Astrocyte of the cerebellum (primary cell): ENCODE measurements around the gene TGFBR3.
A peak's percentile ranks its signal among the peaks of the same experiment; 100 is the strongest.
"Not testable (repeated sequence)": the region's sequence is repeated elsewhere in the genome, so short reads cannot be mapped to it uniquely, and the experiment has no call there.

Experiments used
- DNase-seq: peaks from one replicate; pipeline ENCODE4 v3.0.0-alpha.2; 2011; ENCODE audit warnings: low read depth
- H3K4me3 ChIP-seq: 2 replicates; pipeline ENCODE4 v1.5.1; 2011; ENCODE audit warnings: mild to moderate bottlenecking, low read depth, low read length, moderate library complexity
- CTCF ChIP-seq: IDR thresholded peaks from 2 replicates; pipeline ENCODE4 v1.5.1; 2012; ENCODE audit warnings: low read length, low read depth, moderate library complexity, mild to moderate bottlenecking; ENCODE audit errors: missing control alignments
- in situ Hi-C: cut with HindIII; loops from 2 replicates; pipeline ENCODE4 v1.10.0; 2017; ENCODE audit warnings: low sequenced_read_pairs

TGFBR3 gene

GRCh38 chr1:91844862-91845528 lies 41.0 kb downstream of the TGFBR3 start:
- peak; percentile 60 for DNase-seq
- no peak for TF ChIP-seq CTCF
- no peak overlapping the region for H3K4me3 ChIP-seq
- in situ Hi-C loops, result loop anchor here (5.0 kb wide), 1 partner anchor 38 kb away; no protein-coding TSS in a partner anchor

- no peak for DNase-seq
- H3K4me3 ChIP-seq, result no peak overlapping the region
- no peak for TF ChIP-seq CTCF
- in situ Hi-C loops, result no loop called here
Measured at GRCh38 chr1:91843843-91844242, 42.1 kb downstream of the TGFBR3 start.

GRCh38 chr1:91842563-91842962 lies 43.4 kb downstream of the TGFBR3 start:
- no peak for DNase-seq
- in situ Hi-C loops, result no loop called here
- H3K4me3 ChIP-seq, result no peak overlapping the region
- TF ChIP-seq CTCF, result no peak

- in situ Hi-C loops, result no loop called here
- no peak for TF ChIP-seq CTCF
- H3K4me3 ChIP-seq, result no peak overlapping the region
- DNase-seq, result no peak
Measured at GRCh38 chr1:91842056-91842455, 43.9 kb downstream of the TGFBR3 start.

- in situ Hi-C loops, H3K4me3 ChIP-seq: not testable (repeated sequence)
Measured at GRCh38 chr1:91840276-91840675, 45.7 kb downstream of the TGFBR3 start.

GRCh38 chr1:91836331-91837040 lies 49.5 kb downstream of the TGFBR3 start:
- in situ Hi-C loops, result no loop called here
- H3K4me3 ChIP-seq, result no peak overlapping the region
- no peak for TF ChIP-seq CTCF
- DNase-seq, result no peak

More at GRCh38 chr1:91840276-91840675, 45.7 kb downstream of the TGFBR3 start:
- DNase-seq, result not testable (repeated sequence)

GRCh38 chr1:91835087-91835521 lies 50.8 kb downstream of the TGFBR3 start:
- no peak for DNase-seq
- in situ Hi-C loops, result no loop called here

GRCh38 chr1:91834549-91834948 lies 51.4 kb downstream of the TGFBR3 start:
- DNase-seq, in situ Hi-C loops, H3K4me3 ChIP-seq: not testable (repeated sequence)

More at GRCh38 chr1:91835087-91835521, 50.8 kb downstream of the TGFBR3 start:
- TF ChIP-seq CTCF, result no peak
- no peak overlapping the region for H3K4me3 ChIP-seq
